Posterior vena cava (tissue), 2 donors: Measurements from ENCODE around the gene NTM. TPM values are rescaled to one million over a fixed set of nuclear protein-coding genes. Genes with fewer than 3 reads are reported as not detected.

Experiments
- DNase-seq: peaks from one replicate; pipeline ENCODE4 v3.0.0-alpha.2; 2020; ENCODE audit warnings: low spot score
- intact Hi-C, 2 donors: fragments of 100-400 bp; cut with DNase I; formaldehyde crosslinking; loops; one replicate each; pipeline versions ENCODE4 v1.14.1 to v1.14.2; 2022 to 2023
- total RNA-seq, 2 donors: library from RNA; stranded (reverse); fragmentation: NEBNext Ultra II Directional; extraction: Animal tissue kit (Norgen Biotek cat#: 25700); gene quantifications; one replicate each; pipeline ENCODE4 v1.2.1, GENCODE V29; 2021
- donor health status: DM: yes; HTN: yes; CAD: no.
- donor health status: DM: yes; HTN: yes; CAD: no.

Gene NTM
- total RNA-seq, 2 donors from 2014 or later = 8.2 to 16.1 TPM

DNA sequence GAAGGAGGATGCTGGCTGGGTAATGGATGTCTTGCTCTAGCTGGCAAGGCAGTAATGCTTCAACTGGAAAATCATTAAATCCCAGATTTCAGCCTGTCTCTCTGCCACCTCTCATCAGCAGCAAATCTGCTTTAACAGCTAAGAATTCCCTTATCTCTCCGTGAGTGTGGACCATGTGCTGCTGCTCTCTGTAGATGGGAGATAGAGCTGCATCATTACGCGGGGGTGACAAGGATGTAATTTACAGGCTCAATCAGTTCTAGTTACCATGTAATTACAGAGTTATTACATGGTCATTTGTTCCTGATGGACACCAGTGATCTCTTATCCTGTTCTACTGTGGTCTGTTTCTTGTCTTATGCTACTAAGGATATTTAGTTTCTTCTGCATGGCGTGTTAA lies 665.4 kb downstream of the NTM start:
- intact Hi-C loops = no loop called here
- no peak for DNase-seq

DNA sequence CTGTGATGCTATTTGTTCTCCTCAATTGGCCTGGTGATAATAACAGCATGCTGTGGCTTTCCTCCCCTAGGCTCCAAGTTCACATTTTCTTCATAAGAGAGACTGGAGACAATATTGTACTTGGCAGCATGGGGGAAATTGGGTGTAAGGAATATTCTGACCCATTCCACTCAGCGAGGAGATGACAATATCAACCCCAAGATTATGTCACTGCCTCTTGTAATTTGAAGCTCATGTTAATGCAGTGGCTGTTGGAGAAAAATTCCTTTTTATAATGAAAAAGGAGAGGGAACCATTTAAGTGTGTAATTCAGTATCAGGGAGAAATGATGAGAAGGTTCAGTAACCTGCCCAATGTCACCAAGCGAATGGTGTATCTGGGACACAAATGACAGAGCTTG lies 665.8 kb downstream of the NTM start:
- DNase-seq = no peak
- intact Hi-C loops = no loop called here

DNA sequence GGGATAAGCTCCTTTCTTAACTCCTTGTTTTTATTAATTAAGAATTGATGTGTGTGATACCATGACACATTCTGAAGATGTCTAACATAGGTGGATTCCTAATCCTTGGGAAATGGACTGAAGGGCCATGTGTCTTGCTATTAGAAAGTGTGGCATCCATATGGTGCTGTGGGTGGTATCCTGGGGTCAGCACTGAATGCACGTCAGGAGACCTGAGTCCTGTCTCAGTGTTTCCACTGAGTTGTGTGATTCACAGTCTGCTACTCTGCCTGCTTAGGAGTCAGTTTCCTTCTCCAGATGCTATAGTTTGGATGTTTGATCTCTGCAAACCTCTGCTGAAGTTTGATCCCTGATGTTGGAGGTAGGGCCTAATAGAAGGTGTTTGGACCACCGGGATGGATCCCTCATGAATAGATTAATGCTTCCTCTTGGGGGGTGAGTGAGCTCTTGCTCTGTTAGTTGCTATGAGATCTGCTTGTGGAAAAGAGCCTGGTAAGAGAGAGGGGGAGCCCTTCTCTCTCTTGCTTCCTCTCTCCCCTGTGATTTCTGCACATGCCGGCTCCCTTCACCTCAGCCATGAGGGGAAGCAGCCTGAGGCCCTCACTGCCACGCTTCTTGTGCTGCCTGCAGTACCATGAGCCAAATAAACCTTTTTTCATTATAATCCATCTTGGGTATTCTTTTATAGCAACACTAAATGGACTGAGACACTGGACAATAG lies 666.5 kb downstream of the NTM start:
- DNase-seq = no peak
- intact Hi-C loops = no loop called here

DNA sequence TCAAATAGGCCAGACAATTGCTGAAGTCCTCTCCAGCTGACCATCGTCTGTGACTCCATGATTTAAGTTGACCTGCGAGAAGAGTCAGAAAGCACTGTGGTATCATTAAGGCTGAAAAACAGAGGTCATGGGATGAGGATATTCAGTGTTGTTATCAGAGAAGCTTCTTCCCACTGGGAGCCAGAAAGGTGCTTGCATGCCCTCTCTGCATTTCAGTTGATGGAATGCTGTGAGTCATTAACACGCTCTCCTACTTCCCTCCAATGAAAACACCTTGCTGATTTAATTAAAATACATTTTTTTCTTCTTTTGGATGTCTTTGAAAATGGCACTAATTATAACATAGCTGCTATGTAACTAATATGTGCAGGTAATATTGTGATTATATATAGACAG lies 667.0 kb downstream of the NTM start:
- DNase-seq = no peak
- intact Hi-C loops = no loop called here

DNA sequence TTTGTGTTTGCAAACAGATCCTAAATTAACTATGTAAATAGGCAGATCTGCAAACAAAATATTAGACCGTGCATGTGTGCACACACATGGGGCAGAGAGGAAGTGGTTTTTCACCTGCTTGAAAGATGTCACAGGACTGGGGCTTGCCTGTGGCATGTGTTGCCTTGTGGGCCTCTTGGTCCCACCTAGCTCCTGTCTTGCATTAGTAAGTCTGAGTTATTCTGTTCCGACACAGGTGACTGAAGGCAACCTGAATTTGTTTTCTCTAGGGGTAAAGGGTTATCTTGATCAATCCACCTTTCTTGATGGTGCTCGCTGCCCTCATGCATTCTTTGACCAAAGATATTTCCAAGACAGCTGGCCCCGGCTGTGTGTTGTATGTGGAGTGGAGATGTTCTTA lies 667.5 kb downstream of the NTM start:
- intact Hi-C loops = no loop called here
- no peak for DNase-seq

DNA sequence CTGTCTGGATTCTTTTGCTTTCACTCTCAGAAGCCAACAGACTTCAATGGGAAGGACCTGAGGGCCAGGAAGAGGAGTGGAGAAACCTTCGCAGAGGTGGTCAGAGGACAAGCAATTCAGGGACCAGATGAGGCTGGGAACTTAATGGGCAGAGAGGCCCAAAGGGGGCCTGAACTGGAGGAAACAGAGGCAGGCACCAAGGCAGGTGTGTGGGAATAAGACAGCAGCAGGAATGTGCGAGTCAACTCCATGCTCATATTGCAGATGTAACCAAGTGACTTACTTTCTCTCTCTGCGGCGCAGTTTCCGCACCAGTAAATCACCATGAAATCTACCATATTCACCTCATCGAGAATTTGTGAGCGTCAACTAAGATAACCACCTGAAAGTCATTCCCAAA lies 669.1 kb downstream of the NTM start:
- no peak for DNase-seq
- intact Hi-C loops = no loop called here

DNA sequence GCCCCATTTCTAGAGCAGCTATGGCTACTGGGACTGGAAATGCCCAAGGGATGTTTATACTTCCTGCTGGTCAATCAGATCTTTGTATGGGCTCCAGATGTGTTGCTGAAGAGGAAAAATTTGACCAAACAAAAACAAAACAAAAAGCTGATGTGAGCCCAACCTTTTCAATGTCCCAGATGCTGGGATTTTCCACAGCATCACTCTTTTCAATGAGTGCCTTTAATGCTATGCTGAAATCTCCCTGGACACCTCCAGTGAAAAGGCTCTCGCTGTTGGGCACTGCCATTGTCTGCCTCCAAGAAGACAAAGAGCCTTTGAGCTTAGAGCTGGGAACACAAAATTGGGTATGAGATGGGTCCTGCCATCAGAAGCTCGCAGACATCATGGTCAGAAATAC lies 671.9 kb downstream of the NTM start:
- intact Hi-C loops = no loop called here
- no peak for DNase-seq

DNA sequence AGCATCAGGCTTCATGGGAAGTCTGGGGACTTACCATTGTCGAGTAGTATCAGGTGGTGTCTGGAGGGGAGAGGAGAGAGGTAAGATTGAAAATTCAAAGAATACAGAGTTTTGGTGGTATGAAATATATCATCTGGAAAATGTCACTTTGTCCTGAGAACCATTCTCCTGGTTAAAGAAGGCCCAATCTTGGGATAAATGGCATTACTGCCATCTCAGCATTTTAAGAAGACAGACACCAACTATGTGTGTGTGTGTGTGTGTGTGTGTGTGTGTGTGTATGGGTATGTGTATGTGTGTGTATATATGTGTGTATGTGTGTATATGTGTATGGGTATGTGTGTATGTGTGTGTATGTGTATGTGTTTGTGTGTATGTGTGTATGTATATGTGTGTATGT lies 673.3 kb downstream of the NTM start:
- no peak for DNase-seq
- intact Hi-C loops = no loop called here

DNA sequence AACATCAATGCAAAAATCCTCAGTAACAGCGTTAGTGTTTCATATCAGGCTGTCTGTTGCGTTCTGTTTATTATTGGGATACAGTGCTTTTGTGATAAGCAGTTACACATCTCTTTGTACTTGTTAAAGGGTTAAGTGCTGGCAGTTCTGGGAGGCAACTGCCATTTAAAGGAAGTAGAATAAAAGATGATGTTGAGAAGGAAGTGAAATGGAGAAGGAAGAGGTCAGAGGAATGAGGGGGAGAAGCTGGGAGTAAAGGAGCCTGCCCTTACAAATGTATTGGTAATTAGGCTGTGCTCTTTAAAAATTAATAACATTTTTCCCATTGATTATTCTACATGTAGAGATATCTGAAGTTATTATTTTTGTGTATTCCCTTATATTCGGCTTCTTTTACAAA lies 674.7 kb downstream of the NTM start:
- intact Hi-C loops = no loop called here
- no peak for DNase-seq

DNA sequence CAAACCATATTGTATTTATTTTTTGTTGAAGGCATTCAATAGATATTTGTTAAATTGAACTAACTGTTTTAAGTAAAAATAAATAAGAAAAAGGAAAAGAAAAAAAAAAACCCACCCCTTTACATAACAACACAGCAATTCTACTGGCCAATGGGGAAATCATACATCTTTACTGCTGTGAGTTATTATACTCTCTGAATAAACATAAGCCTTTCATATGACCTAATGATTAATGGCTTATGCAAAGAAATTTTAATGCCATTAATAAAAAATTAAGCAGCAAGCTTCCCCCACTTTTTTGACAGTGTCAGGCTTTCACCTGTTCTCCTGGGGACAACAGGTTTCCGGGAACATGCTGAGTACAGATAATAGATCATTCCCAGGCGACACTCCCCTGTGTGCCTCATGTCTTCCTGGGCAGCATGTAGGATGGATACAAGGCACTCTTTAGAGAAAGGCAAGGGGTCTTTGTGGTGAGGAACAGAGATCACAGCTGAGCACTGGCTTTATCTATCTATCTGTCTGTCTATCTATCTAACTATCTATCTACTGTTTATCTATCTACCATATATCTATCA lies 676.0 kb downstream of the NTM start:
- intact Hi-C loops = no loop called here
- no peak for DNase-seq

DNA sequence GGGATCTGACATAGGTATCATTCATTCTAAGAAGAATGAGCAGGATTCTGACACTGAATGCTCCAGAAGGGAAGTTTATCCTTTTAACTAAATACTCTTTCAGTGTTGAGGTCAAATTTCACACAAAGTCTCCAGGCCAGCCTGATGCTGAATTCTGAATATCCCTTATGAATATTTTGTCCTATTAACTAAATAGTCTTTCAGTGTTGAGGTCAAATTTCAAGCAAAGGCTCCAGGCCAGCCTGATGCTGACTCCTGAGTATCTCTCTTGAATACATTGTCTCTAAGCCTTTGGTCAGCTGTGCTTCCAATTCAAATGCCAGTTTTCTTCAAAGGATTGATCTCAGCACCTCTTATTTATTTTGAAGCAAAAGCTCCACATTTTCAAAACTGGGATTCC lies 676.8 kb downstream of the NTM start:
- no peak for DNase-seq
- intact Hi-C loops = no loop called here

DNA sequence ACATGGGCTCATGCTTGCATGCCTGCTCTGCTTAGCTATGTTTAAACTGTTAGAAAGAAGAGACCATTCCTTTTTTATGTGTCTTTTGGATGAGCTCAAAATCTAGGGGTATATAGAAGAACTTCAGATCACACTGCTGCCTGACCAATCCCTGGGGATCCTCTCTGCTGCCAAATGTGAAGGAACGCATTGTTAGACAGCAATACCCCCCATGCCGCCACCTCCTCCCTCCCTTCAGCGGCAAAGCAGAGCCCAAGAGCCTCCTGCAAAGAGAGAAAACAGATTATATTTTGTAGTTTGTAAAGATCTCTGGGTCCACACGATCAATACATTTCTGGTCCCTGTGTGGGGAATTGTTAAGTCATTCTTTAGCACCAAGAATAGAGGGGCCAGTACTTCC lies 677.6 kb downstream of the NTM start:
- intact Hi-C loops = no loop called here
- no peak for DNase-seq

DNA sequence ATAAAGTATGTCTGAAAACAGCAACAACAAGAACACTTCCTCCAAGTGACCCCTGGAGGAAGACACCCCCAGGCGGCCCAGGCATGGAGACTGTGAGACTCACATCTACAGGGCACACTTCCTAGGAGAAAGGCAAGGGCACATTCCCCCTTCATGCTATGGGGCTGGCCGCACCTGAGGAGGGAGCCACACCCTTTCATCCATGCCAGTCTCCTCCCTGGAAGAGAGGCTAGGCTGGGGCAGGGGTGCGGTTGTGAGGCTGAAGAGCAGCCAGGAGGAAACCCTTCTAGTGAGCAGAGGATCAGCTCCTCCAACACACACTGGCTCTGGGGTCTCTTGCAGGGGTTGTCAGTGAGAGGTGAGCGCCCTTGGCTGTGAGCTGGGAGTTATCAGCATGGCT lies 678.8 kb downstream of the NTM start:
- intact Hi-C loops = no loop called here
- no peak for DNase-seq

DNA sequence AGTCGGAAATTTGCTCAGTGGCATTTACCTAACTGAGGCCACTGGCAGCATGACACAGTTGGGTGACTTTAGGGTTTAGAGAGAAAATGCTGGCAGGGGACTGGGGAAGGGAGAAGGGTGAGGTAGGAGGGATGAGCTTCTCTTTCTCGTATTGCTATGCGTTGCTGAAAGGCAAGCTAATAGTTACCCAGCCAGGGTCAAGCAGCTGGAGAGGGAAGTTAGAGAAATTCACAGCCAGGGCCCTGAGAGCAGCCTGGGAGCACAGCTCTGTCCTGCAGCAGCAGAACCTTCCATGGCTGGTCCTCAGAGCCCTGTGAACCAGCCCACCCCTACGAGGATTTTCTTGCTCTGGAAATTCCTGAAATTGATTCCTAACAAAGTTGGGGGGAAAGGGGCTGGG lies 679.6 kb downstream of the NTM start:
- intact Hi-C loops = no loop called here
- no peak for DNase-seq

DNA sequence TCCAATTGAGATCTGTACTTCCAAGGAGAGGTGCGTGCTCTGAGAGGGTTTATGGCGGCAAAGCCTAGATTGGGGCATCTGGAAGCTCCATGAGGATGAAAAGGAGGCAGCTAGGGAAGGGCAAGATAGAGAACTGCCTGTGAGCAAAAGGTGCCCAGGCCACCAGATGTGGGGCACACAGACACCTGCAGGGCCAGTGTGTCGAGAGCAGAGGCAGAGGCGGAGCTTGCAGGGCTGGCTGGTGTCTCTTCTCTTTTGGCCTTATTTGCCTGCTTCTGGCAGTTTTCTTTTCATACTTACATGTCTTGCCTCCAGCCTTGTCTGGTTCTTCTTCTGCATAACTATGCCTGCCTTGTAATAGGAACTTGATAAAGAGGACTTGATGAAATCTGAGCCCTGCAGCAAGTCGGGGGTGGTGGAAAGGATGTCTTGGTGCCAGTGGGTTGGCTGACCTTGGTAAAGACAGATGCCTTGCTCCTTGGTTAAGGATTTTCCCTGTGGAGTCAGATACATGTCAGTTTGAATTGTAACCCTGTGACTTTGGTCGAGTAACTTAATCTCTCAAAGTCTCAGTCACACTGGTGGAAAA lies 680.3 kb downstream of the NTM start:
- intact Hi-C loops = no loop called here
- no peak for DNase-seq

DNA sequence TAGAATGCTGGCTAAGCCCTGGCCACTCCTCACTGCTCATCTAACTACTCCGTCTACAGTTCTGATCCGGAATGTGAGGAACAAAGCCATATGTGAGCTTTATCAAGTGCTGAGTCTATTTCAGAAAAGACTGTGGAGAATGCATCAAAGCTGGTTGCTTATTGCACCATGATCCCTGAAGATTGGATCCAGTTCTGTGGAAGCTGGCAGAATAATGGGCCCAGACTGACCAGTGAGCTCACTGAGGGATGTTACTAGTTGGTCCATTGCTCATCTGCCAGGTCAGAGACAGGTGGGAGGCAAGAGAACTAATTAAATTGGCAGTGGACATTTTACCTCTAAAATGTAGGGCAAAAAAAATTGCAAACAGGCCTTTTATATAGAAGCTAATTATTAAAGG lies 681.3 kb downstream of the NTM start:
- intact Hi-C loops = no loop called here
- no peak for DNase-seq

DNA sequence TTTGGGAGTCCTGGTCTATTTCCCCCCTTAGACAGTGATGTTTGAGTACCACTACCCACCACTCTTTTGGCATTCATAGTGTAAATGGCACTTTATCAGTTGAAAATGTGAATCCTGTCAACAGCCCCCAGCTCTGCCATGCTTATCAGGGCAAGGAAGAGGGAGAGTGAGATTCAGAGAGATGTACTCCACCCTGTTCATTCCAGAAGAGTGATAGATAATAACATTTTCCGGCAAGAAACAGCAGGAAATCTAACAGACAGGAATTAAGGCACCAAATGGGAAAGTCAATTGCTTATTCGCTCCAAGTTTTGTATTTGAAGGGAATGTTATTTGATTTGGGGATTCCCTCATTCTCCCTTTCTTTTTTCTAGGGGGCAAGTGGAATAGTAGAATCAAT lies 681.9 kb downstream of the NTM start:
- intact Hi-C loops = no loop called here

DNA sequence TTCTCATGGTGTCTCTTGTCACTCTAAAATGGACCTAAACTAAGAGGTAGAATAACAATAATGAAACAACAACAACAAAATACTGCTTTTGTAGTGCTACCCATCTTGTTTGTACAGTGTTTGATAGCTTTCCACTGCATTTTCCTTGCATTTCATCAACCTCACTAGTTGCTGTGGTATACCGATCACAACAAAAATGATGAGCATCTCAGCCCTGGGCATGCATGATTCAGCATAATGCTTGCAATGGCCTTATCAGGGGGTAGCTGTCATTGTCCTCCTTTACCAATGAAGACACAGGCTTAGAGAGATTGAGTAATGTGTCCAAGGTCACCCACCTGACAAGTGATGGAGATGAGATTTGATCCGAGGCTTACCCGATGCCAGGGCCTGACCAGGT lies 682.5 kb downstream of the NTM start:
- intact Hi-C loops = no loop called here
- DNase-seq = no peak

More for the DNA sequence above, 681.9 kb downstream of the NTM start:
- no peak for DNase-seq

DNA sequence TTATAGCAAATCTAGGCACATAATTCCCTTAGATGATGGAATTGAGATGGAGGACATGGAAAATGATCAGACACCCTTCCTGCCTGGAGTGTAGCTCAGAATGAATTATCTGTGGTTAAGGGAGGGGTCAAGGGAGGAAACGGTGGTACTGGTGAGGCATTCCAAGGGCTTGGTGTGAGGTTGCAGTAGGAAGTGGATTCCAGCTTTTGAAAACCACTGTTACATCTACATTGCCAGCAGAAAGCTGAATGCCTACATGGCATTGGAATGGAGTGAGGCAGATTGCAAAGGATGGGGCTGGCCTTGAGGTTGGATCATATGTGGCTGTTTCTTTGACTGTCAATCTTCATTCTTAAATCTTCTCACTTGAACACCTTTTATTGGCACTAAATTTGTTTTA lies 684.4 kb downstream of the NTM start:
- intact Hi-C loops = no loop called here
- no peak for DNase-seq

DNA sequence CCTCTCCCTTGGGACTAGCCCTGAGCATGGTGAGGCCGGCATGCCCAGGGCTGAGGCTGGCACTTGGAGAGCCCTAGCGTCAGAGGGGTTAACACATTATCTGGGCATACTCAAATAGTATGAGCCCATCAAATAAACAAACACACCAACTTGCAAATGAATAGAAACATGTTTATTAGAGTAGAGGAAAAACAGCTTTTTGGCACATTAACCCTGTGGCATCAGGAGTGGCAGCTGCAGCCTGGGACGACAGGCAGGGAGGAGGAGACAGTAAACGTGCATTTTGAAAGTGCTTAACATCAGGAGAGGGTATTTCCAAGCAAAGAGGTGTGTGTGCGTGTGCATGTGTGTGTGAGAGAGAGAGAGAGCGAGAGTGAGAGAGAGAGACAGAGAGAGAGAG lies 684.9 kb downstream of the NTM start:
- DNase-seq = no peak
- intact Hi-C loops = no loop called here

DNA sequence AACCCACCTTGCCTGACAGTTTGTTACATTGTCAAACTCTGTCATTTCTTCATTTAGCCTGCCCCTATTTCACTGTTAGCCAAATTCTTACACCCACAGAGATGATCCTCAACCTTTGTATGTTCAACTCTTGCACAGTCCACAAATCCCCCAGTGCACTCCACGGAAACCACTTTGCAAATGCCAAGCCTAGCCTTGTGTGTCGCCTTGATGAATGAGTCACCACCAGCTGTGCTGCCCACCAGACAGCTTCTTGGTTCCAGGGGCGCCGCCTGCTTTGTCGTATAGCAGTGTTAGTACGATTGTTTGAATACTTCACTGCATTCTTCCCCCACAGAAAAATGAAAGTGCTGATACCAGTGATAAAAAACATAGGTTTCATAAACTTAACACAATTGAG lies 686.3 kb downstream of the NTM start:
- intact Hi-C loops = no loop called here

More for the DNA sequence above, 686.3 kb downstream of the NTM start:
- no peak for DNase-seq
